Spleen (tissue), 3 donors: ENCODE measurements around the gene MICAL2.

Source experiments
- POLR2A ChIP-seq, 3 donors: fragments of 450-650 bp; IDR thresholded peaks; one replicate each; pipeline ENCODE4 v1.5.1; 2017; ENCODE audit warnings: antibody characterized with exemption in 3 of 3, mild to moderate bottlenecking in 1 of 3
- POLR2AphosphoS5 ChIP-seq, 3 donors: sonication (generic); formaldehyde crosslinking; IDR thresholded peaks; one replicate each; pipeline ENCODE4 v1.5.1; 2017; ENCODE audit warnings: antibody characterized with exemption in 3 of 3

DNA sequence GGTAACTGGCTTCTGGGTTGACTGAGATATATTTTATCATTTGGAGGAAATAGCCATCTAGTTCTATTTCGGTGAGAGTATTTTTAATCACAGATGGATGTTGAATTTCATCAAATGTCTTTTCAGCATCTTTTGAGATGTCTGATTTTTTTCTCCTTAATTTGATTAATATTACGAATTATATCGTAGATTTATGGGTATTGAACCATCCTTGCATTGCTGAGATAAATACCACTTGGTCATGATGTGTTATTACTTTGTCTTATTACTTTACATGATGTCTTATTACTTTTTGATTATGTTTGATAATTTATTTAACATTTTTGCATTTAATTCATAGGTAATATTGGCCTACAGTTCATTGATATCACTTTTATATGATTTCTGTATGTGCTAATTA is 188.2 kb downstream of the MICAL2 start:
- TF ChIP-seq POLR2AphosphoS5 (IDR thresholded peaks at IDR 0.05) (no peak), POLR2A (IDR thresholded peaks at IDR 0.05) (no peak)
